Upper lobe of left lung (tissue), 6 donors: Measurements from ENCODE around the gene TCEAL1. TPM values are rescaled to one million over a fixed set of nuclear protein-coding genes. Genes with fewer than 3 reads are reported as not detected.
"Not testable (repeated sequence)": the region's sequence is repeated elsewhere in the genome, so short reads cannot be mapped to it uniquely, and the experiment has no call there.

Source experiments
- ATAC-seq, 2 donors: fragments of 200-7000 bp; cut with Tn5 transposase; one replicate each; pipeline ENCODE4 v1.9.1; 2022; ENCODE audit warnings: mild to moderate bottlenecking in 2 of 2, moderate library complexity in 2 of 2; ENCODE audit not compliant: low FRiP score in 2 of 2
- DNase-seq, 2 donors: peaks; one replicate each; pipeline ENCODE4 v3.0.0-alpha.2; 2019 to 2020
- H3K27ac ChIP-seq, 4 donors: fragments of 200-600 bp; sonication (generic); one replicate each; pipeline ENCODE4 v1.5.1; 2016 to 2019
- H3K27me3 ChIP-seq, 4 donors: fragments of 200-600 bp; sonication (generic); one replicate each; pipeline ENCODE4 v1.5.1; 2017 to 2019
- H3K36me3 ChIP-seq, 4 donors: fragments of 200-600 bp; sonication (generic); one replicate each; pipeline ENCODE4 v1.5.1; 2016 to 2019
- H3K4me1 ChIP-seq, 4 donors: fragments of 200-600 bp; sonication (generic); one replicate each; pipeline ENCODE4 v1.5.1; 2018 to 2019
- H3K4me3 ChIP-seq, 4 donors: fragments of 200-600 bp; sonication (generic); one replicate each; pipeline ENCODE4 v1.5.1; 2017 to 2019; ENCODE audit warnings: mild to moderate bottlenecking in 2 of 4, moderate library complexity in 1 of 4
- H3K9me3 ChIP-seq, 4 donors: fragments of 200-600 bp; sonication (generic); one replicate each; pipeline ENCODE4 v1.5.1; 2018 to 2019
- CTCF ChIP-seq, 6 experiments: fragments of 450-650 bp in 4 of 6; fragments of 200-600 bp in 2 of 6; sonication (generic) in 2 of 6; IDR thresholded peaks; one replicate each; pipeline ENCODE4 v1.5.1; 2016 to 2019; ENCODE audit warnings: antibody characterized with exemption in 6 of 6
- EP300 ChIP-seq, 4 donors: sonication (generic); formaldehyde crosslinking; IDR thresholded peaks; one replicate each; pipeline ENCODE4 v1.5.1; 2017; ENCODE audit warnings: antibody characterized with exemption in 4 of 4, control low read depth in 2 of 4
- POLR2A ChIP-seq, 4 donors: fragments of 450-650 bp; IDR thresholded peaks; one replicate each; pipeline ENCODE4 v1.5.1; 2016 to 2017; ENCODE audit warnings: antibody characterized with exemption in 4 of 4, mild to moderate bottlenecking in 2 of 4
- POLR2AphosphoS5 ChIP-seq, 2 donors: sonication (generic); formaldehyde crosslinking; IDR thresholded peaks; one replicate each; pipeline ENCODE4 v1.5.1; 2017; ENCODE audit warnings: antibody characterized with exemption in 2 of 2
- WGBS, 2 donors: methylation state at CpG; one replicate each; pipeline ENCODE4 v1.1.5; 2017 to 2018; 5-methylcytosine and 5-hydroxymethylcytosine counted together
- total RNA-seq, 6 donors: library from RNA; depleted of rRNA in 4 of 6; stranded (reverse); fragments of >200 nt in 4 of 6; gene quantifications; one replicate each; pipeline versions ENCODE4 v1.1.0 to v1.2.1, GENCODE V29; 2016 to 2021
- donor health status: DM: no; HTN: no; CAD: no; lungs with moderate emphysema.
- donor health status: DM: no; HTN: yes; CAD: no; lungs with severe emphysema.

The TCEAL1 gene
- total RNA-seq, 6 donors from 2014 or later = 26.9 to 62.1 (median 48.6) TPM

GRCh38 chrX:103658681-103659433, 30.1 kb downstream of the TCEAL1 start:
- TF ChIP-seq POLR2AphosphoS5 (IDR thresholded peaks at IDR 0.05) = no peak
- TF ChIP-seq POLR2A (IDR thresholded peaks at IDR 0.05) = no peak
- no peak for TF ChIP-seq EP300 (IDR thresholded peaks at IDR 0.05)
- TF ChIP-seq CTCF (IDR thresholded peaks at IDR 0.05) = no peak
- Histone ChIP-seq H3K4me3 (no peak overlapping the region), H3K4me1 (no peaks in the 10 kb centered on the region), H3K36me3 (no peaks in the 10 kb centered on the region), H3K27ac (no peak overlapping the region), H3K9me3 (no peaks in the 10 kb centered on the region), H3K27me3 (no peaks in the 10 kb centered on the region)
- 63 to 85% methylated on average over 3 to 5 of the region's 5 CpGs for WGBS, 2 donors
- ATAC-seq (no peak), DNase-seq (no peak)

- not testable (repeated sequence) for ATAC-seq, H3K4me1 ChIP-seq, H3K4me3 ChIP-seq, H3K9me3 ChIP-seq, H3K27me3 ChIP-seq, H3K27ac ChIP-seq, DNase-seq, H3K36me3 ChIP-seq
- 87 to 100% methylated on average over 2 of the region's 2 CpGs for WGBS, 2 donors
Observed at GRCh38 chrX:103659460-103659859, 30.7 kb downstream of the TCEAL1 start.

GRCh38 chrX:103663981-103664762, 35.4 kb downstream of the TCEAL1 start:
- TF ChIP-seq EP300 (IDR thresholded peaks at IDR 0.05) (no peak), POLR2AphosphoS5 (IDR thresholded peaks at IDR 0.05) (no peak), CTCF (IDR thresholded peaks at IDR 0.05) (no peak), POLR2A (IDR thresholded peaks at IDR 0.05) (no peak)
- Histone ChIP-seq H3K9me3 (no peaks in the 10 kb centered on the region), H3K4me3 (no peak overlapping the region), H3K27me3 (no peaks in the 10 kb centered on the region), H3K36me3 (no peaks in the 10 kb centered on the region), H3K27ac (no peak overlapping the region), H3K4me1 (no peaks in the 10 kb centered on the region)
- no peak for DNase-seq
- WGBS, 2 donors = 30 to 35% methylated on average over 21 to 23 of the region's 23 CpGs
- no peak for ATAC-seq

- Histone ChIP-seq H3K27ac (no peak overlapping the region), H3K4me1 (no peaks in the 10 kb centered on the region), H3K9me3 (no peaks in the 10 kb centered on the region), H3K36me3 (no peaks in the 10 kb centered on the region), H3K4me3 (no peak overlapping the region), H3K27me3 (no peaks in the 10 kb centered on the region)
- DNase-seq = no peak
- no peak for TF ChIP-seq POLR2A (IDR thresholded peaks at IDR 0.05)
- TF ChIP-seq CTCF (IDR thresholded peaks at IDR 0.05) = no peak
- TF ChIP-seq EP300 (IDR thresholded peaks at IDR 0.05) = no peak
- TF ChIP-seq POLR2AphosphoS5 (IDR thresholded peaks at IDR 0.05) = no peak
- 61 to 100% methylated on average over 1 to 3 of the region's 3 CpGs for WGBS, 2 donors
- no peak for ATAC-seq
Observed at GRCh38 chrX:103666202-103667107, 37.7 kb downstream of the TCEAL1 start.

- Histone ChIP-seq H3K4me1 (no peaks in the 10 kb centered on the region), H3K36me3 (peaks cover 0 to 1% (median 0%) of the 10 kb centered on the region in 4 donors), H3K27me3 (no peaks in the 10 kb centered on the region), H3K9me3 (no peaks in the 10 kb centered on the region), H3K4me3 (no peak overlapping the region), H3K27ac (no peak overlapping the region)
- 62 to 79% methylated on average over 1 of the region's 1 CpG for WGBS, 2 donors
- ATAC-seq (no peak), DNase-seq (no peak)
- TF ChIP-seq POLR2A (IDR thresholded peaks at IDR 0.05) (no peak), POLR2AphosphoS5 (IDR thresholded peaks at IDR 0.05) (no peak)
Observed at GRCh38 chrX:103669745-103670144, 41.0 kb downstream of the TCEAL1 start.
